ENCODE measurements around the gene TMEM266.
A peak's percentile ranks its signal among the peaks of the same experiment; 100 is the strongest.

TMEM266 gene

GRCh38 chr15:76173317-76173834 is 113.6 kb downstream of the TMEM266 start:
- no peak overlapping the region for H3K4me3 Mint-ChIP-seq

GRCh38 chr15:76174654-76175053 is 114.9 kb downstream of the TMEM266 start:
- H3K4me1 Mint-ChIP-seq (ENCODE audit: low read depth): no peaks in the 10 kb centered on the region
- no peak overlapping the region for H3K4me3 Mint-ChIP-seq
- H3K36me3 Mint-ChIP-seq (ENCODE audit: low read depth): no peaks in the 10 kb centered on the region
- peaks cover 32% of the 10 kb centered on the region for H3K27me3 Mint-ChIP-seq
- no peak overlapping the region for H3K27ac Mint-ChIP-seq
- no peaks in the 10 kb centered on the region for H3K9me3 Mint-ChIP-seq

More at GRCh38 chr15:76173317-76173834, 113.6 kb downstream of the TMEM266 start:
- Mint-ChIP-seq H3K9me3 (no peaks in the 10 kb centered on the region), H3K27ac (no peak overlapping the region), H3K27me3 (peaks cover 22% of the 10 kb centered on the region), H3K4me1 (ENCODE audit: low read depth) (no peaks in the 10 kb centered on the region), H3K36me3 (ENCODE audit: low read depth) (no peaks in the 10 kb centered on the region)

GRCh38 chr15:76175442-76175841 is 115.7 kb downstream of the TMEM266 start:
- Mint-ChIP-seq H3K4me1 (ENCODE audit: low read depth) (no peaks in the 10 kb centered on the region), H3K27me3 (peaks cover 32% of the 10 kb centered on the region), H3K36me3 (ENCODE audit: low read depth) (no peaks in the 10 kb centered on the region), H3K4me3 (no peak overlapping the region), H3K9me3 (no peaks in the 10 kb centered on the region), H3K27ac (no peak overlapping the region)

DNA sequence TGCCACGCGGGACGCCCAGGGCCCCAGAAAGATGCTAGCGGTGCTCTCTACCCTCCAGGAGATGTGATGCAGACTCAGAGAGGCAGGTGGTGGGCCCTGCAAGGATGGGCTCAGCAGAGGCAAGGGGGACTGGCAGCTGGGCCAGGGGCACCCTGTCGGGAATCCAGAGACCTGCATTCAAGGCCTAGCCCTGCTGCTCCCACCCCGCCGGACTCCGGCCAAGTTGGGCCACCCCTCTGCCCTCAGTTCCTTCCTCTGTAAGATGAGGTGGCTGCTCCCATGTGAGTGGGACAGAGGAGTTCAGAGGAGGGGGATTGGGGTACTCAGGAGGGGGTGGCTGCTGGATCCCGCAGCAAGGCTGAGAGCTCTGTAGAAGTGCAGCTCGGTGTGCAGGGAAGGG is 116.3 kb downstream of the TMEM266 start:
- peaks cover 32% of the 10 kb centered on the region for H3K27me3 Mint-ChIP-seq
- H3K4me3 Mint-ChIP-seq: no peak overlapping the region
- H3K27ac Mint-ChIP-seq: no peak overlapping the region

GRCh38 chr15:76176487-76177085 is 116.8 kb downstream of the TMEM266 start:
- Mint-ChIP-seq H3K9me3 (no peaks in the 10 kb centered on the region), H3K4me1 (ENCODE audit: low read depth) (peaks cover 4% of the 10 kb centered on the region), H3K4me3 (no peak overlapping the region), H3K36me3 (ENCODE audit: low read depth) (no peaks in the 10 kb centered on the region), H3K27ac (no peak overlapping the region), H3K27me3 (peaks cover 38% of the 10 kb centered on the region)

More for the DNA sequence above, 116.3 kb downstream of the TMEM266 start:
- H3K9me3 Mint-ChIP-seq: no peaks in the 10 kb centered on the region
- no peaks in the 10 kb centered on the region for H3K36me3 Mint-ChIP-seq (ENCODE audit: low read depth)
- H3K4me1 Mint-ChIP-seq (ENCODE audit: low read depth): no peaks in the 10 kb centered on the region

DNA sequence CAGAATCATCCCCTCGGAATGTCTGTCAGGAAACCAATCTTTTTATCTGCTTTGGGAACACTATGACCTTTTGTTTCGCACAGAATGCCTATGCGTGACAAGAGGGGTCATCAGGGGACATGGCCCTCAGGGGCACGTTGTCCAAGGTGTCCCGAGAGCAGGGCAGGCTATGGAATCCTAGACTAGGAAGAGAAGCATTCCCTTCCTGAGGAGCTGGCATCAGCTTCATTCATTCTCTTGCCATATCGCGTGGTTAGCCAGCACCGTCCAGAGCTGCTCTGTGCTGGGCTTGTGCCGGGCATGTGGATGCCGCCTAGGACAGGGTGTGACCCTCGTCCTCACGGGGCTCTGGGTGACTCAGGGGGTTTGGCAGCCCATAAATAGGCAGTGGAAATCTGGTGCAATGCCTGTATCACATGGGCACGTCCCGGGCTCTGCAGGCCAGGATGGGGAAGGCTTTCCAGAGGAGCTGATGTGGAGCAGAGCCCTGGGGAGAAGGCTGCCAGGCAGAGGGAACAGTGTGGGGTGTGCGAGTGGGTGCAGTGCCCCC is 117.8 kb downstream of the TMEM266 start:
- Mint-ChIP-seq H3K27me3 (peaks cover 38% of the 10 kb centered on the region), H3K4me1 (ENCODE audit: low read depth) (peaks cover 9% of the 10 kb centered on the region), H3K36me3 (ENCODE audit: low read depth) (no peaks in the 10 kb centered on the region), H3K27ac (no peak overlapping the region), H3K4me3 (no peak overlapping the region), H3K9me3 (no peaks in the 10 kb centered on the region)

DNA sequence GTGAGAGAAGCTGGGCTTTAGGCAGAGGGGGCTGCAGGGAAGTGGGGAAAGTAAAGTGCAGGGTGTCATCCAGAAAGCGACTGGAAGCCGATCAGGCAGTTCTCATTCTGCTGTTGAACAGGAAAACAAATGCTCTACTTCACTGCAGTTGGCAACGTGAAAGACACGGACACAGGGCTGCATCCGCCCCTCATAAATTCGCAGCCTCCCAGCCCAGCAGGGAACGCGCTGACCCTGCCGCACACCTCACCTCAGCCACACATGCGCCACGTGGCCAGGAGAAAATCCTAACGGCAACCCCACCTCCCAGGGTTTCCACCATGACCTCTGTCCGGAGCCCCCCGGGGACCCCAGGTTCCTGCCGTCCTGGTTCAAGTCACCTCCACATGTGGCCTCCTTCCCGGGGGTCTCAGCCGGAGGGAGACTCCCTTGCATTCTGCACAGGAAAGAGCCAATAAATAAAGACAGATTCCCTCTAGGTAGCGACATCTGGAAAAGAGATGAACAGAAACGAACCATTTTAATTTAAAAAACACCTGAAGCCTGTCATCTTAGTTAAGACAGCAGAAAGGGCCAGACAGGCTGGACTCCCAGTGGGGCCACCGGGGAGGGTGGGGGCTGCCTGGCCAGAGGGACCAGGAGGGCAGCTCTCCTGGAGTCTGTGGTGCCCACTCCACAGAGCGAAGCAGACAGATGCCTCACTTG is 118.7 kb downstream of the TMEM266 start:
- Mint-ChIP-seq H3K4me3 (no peak overlapping the region), H3K36me3 (ENCODE audit: low read depth) (no peaks in the 10 kb centered on the region), H3K27ac (no peak overlapping the region), H3K27me3 (peaks cover 32% of the 10 kb centered on the region), H3K4me1 (ENCODE audit: low read depth) (peaks cover 9% of the 10 kb centered on the region), H3K9me3 (no peaks in the 10 kb centered on the region)

- peaks cover 9% of the 10 kb centered on the region for H3K4me1 Mint-ChIP-seq (ENCODE audit: low read depth)
- peaks cover 36% of the 10 kb centered on the region for H3K27me3 Mint-ChIP-seq
- no peaks in the 10 kb centered on the region for H3K9me3 Mint-ChIP-seq
- no peaks in the 10 kb centered on the region for H3K36me3 Mint-ChIP-seq (ENCODE audit: low read depth)
- H3K4me3 Mint-ChIP-seq: no peak overlapping the region
- H3K27ac Mint-ChIP-seq: no peak overlapping the region
Measured at GRCh38 chr15:76179023-76179422, 119.2 kb downstream of the TMEM266 start.

DNA sequence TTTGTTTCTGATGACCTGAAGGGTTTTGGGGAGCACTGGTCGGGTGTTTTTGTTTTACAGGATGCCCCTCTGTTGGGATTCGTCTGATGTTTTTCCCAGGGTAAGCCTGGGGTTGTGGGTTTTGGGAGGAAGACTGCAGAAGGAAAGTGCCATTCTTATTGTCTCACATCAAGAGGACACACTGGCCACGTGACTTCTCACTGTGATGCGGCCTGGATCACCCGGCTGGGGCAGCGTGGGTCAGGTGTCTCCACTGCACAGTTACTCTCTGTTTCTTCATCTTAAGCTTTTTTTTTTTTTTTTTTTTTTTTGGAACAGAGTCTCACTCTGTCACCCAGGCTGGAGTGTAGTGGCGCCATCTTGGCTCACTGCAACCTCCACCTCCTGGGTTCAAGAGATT is 120.5 kb downstream of the TMEM266 start:
- Mint-ChIP-seq H3K9me3 (no peaks in the 10 kb centered on the region), H3K27me3 (peaks cover 44% of the 10 kb centered on the region), H3K4me1 (ENCODE audit: low read depth) (peaks cover 9% of the 10 kb centered on the region), H3K4me3 (no peak overlapping the region), H3K27ac (no peak overlapping the region), H3K36me3 (ENCODE audit: low read depth) (no peaks in the 10 kb centered on the region)

- H3K4me3 Mint-ChIP-seq: peak overlapping the region; percentile 56
- peak overlapping the region; percentile 49 for H3K27ac Mint-ChIP-seq
- no peaks in the 10 kb centered on the region for H3K9me3 Mint-ChIP-seq
- peaks cover 51% of the 10 kb centered on the region for H3K27me3 Mint-ChIP-seq
- H3K4me1 Mint-ChIP-seq (ENCODE audit: low read depth): peaks cover 9% of the 10 kb centered on the region
- H3K36me3 Mint-ChIP-seq (ENCODE audit: low read depth): no peaks in the 10 kb centered on the region
Measured at GRCh38 chr15:76181705-76182107, 121.9 kb downstream of the TMEM266 start.

- Mint-ChIP-seq H3K27ac (no peak overlapping the region), H3K9me3 (no peaks in the 10 kb centered on the region), H3K4me3 (no peak overlapping the region), H3K4me1 (ENCODE audit: low read depth) (peaks cover 9% of the 10 kb centered on the region), H3K27me3 (peaks cover 51% of the 10 kb centered on the region), H3K36me3 (ENCODE audit: low read depth) (no peaks in the 10 kb centered on the region)
Measured at GRCh38 chr15:76183930-76184649, 124.3 kb downstream of the TMEM266 start.

GRCh38 chr15:76184650-76185035 is 124.9 kb downstream of the TMEM266 start:
- Mint-ChIP-seq H3K4me1 (ENCODE audit: low read depth) (peaks cover 9% of the 10 kb centered on the region), H3K9me3 (no peaks in the 10 kb centered on the region), H3K4me3 (no peak overlapping the region), H3K27ac (no peak overlapping the region), H3K27me3 (peaks cover 50% of the 10 kb centered on the region), H3K36me3 (ENCODE audit: low read depth) (no peaks in the 10 kb centered on the region)

DNA sequence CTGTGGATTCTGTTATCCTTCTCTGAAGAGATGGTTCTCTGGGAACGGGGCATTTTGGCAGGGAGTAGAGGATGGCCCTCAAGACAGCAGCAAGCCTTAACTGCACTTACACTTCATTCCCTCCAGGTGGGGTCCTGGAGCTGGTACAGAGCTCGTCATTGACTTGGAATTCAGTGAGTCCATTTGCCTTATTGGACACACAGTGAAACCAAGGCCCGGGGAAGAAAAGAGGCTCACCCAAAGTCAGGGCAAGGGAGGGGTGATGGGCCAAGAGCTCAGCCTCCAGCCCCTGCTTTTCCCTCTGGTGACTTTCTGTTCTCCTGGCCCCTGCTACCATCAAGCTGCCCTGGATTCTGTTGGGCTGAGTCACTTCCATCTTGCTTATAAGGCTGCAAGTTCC is 125.9 kb downstream of the TMEM266 start:
- H3K27ac Mint-ChIP-seq: no peak overlapping the region
- H3K4me1 Mint-ChIP-seq (ENCODE audit: low read depth): peaks cover 17% of the 10 kb centered on the region
- no peaks in the 10 kb centered on the region for H3K36me3 Mint-ChIP-seq (ENCODE audit: low read depth)
- H3K27me3 Mint-ChIP-seq: peaks cover 60% of the 10 kb centered on the region
- no peak overlapping the region for H3K4me3 Mint-ChIP-seq
- H3K9me3 Mint-ChIP-seq: no peaks in the 10 kb centered on the region

- Mint-ChIP-seq H3K36me3 (ENCODE audit: low read depth) (no peaks in the 10 kb centered on the region), H3K27me3 (peaks cover 60% of the 10 kb centered on the region), H3K27ac (no peak overlapping the region), H3K4me3 (no peak overlapping the region), H3K9me3 (no peaks in the 10 kb centered on the region), H3K4me1 (ENCODE audit: low read depth) (peaks cover 15% of the 10 kb centered on the region)
Measured at GRCh38 chr15:76187163-76187562, 127.4 kb downstream of the TMEM266 start.

DNA sequence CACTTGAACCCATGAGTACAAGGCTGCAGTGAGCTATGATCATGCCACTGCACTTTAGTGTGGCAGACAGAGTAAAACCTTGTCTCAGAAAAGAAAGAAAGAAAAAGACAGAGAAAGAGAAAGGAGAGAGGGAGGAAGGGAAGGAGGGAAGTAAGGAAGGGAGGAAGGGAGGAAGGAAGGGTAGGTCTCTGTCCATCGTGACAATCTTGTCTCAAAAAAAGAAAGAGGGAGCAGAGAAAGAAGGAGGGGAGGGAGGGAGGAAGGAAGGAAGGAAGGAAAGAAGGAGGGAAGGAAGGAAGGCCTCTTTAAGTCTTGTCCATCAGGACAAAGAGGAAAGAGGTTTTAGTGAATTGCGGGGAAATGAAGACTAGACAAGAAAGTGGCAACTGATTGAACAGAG is 129.3 kb downstream of the TMEM266 start:
- Mint-ChIP-seq H3K36me3 (ENCODE audit: low read depth) (no peaks in the 10 kb centered on the region), H3K4me3 (no peak overlapping the region), H3K4me1 (ENCODE audit: low read depth) (peaks cover 15% of the 10 kb centered on the region), H3K9me3 (no peaks in the 10 kb centered on the region), H3K27me3 (peaks cover 63% of the 10 kb centered on the region), H3K27ac (no peak overlapping the region)

Measured in stimulated activated naive CD8-positive, alpha-beta T cell treated with anti-CD3 and anti-CD28 coated beads, Interleukin-15, Interleukin-2, amounts not matched to agents 100 ng/mL and 50 ng/mL, for 24 hours (primary cell).